GM12891 (cell line): Measurements from ENCODE around the gene S100A4.
"Not testable (repeated sequence)": the region's sequence is repeated elsewhere in the genome, so short reads cannot be mapped to it uniquely, and the experiment has no call there.

Experiments used
- DNase-seq: peaks from one replicate; pipeline ENCODE4 v3.0.0; 2011; ENCODE audit warnings: low spot score; ENCODE audit not compliant: insufficient read length
- FAIRE-seq: peaks from 2 replicates; lab custom pipeline; 2011; peaks lifted over from hg19 to GRCh38; lab: Jason Lieb, UNC
- PAX5 ChIP-seq: IDR thresholded peaks from 2 replicates; pipeline ENCODE4 v1.6.1; 2011; ENCODE audit warnings: low read length, moderate library complexity, mild to moderate bottlenecking; ENCODE audit not compliant: insufficient read depth, severe bottlenecking
- POLR2A ChIP-seq: IDR thresholded peaks from 2 replicates; pipeline ENCODE4 v1.6.1; 2011; ENCODE audit warnings: low read depth, low read length, control low read depth
- POLR2AphosphoS5 ChIP-seq: IDR thresholded peaks from 2 replicates; pipeline ENCODE4 v1.6.1; 2011; ENCODE audit warnings: low read depth, low read length, control low read depth
- POU2F2 ChIP-seq: IDR thresholded peaks from 2 replicates; pipeline ENCODE4 v1.6.1; 2011; ENCODE audit warnings: low read depth, mild to moderate bottlenecking, control low read depth, low read length, moderate library complexity
- SPI1 ChIP-seq: IDR thresholded peaks from 2 replicates; pipeline ENCODE4 v1.6.1; 2011; ENCODE audit warnings: low read depth, low read length, control low read depth
- TAF1 ChIP-seq: IDR thresholded peaks from 2 replicates; pipeline ENCODE4 v1.6.1; 2011; ENCODE audit warnings: low read depth, low read length, control low read depth

S100A4 gene

GRCh38 chr1:153567621-153568366 lies 22.2 kb upstream of the S100A4 start:
- no peak for FAIRE-seq
- TF ChIP-seq POU2F2 (no peak), POLR2A (no peak), TAF1 (no peak), PAX5 (no peak), SPI1 (no peak), POLR2AphosphoS5 (no peak)
- DNase-seq = no peak

GRCh38 chr1:153566414-153567371 lies 21.1 kb upstream of the S100A4 start:
- peak; percentile 57 for DNase-seq
- no peak for FAIRE-seq
- no peak for TF ChIP-seq POLR2A
- no peak for TF ChIP-seq POLR2AphosphoS5
- no peak for TF ChIP-seq SPI1

- peak; percentile 52 for DNase-seq
- peak; percentile 90 for FAIRE-seq
Observed at GRCh38 chr1:153565529-153566374, 20.1 kb upstream of the S100A4 start, which contains the start of gene S100A2. S100A2 (minus strand) TSS chr1:153565844; CDS start chr1:153563877, 1,967 bp downstream.

GRCh38 chr1:153563991-153564390 lies 18.4 kb upstream of the S100A4 start:
- no peak for TF ChIP-seq SPI1
- TF ChIP-seq POLR2A = no peak
- no peak for FAIRE-seq
- DNase-seq = no peak

More at GRCh38 chr1:153565529-153566374, 20.1 kb upstream of the S100A4 start, which contains the start of gene S100A2:
- TF ChIP-seq SPI1 (no peak), PAX5 (peak; percentile 67)

GRCh38 chr1:153563483-153563901 lies 17.9 kb upstream of the S100A4 start:
- TF ChIP-seq POLR2A (no peak), POLR2AphosphoS5 (no peak), POU2F2 (no peak), PAX5 (no peak), SPI1 (no peak), TAF1 (no peak)
- FAIRE-seq (no peak), DNase-seq (no peak)

GRCh38 chr1:153562021-153562420 lies 16.4 kb upstream of the S100A4 start:
- DNase-seq, FAIRE-seq: not testable (repeated sequence)

GRCh38 chr1:153561466-153561985 lies 15.9 kb upstream of the S100A4 start:
- FAIRE-seq (no peak), DNase-seq (no peak)
- TF ChIP-seq POU2F2 (no peak), TAF1 (no peak), PAX5 (no peak), POLR2A (no peak), POLR2AphosphoS5 (no peak), SPI1 (no peak)

GRCh38 chr1:153560771-153561465 lies 15.3 kb upstream of the S100A4 start:
- no peak for DNase-seq
- no peak for FAIRE-seq
- TF ChIP-seq POLR2AphosphoS5 (no peak), TAF1 (no peak), POLR2A (no peak), SPI1 (no peak), PAX5 (no peak), POU2F2 (no peak)

- DNase-seq (no peak), FAIRE-seq (no peak)
- TF ChIP-seq TAF1 = no peak
- no peak for TF ChIP-seq PAX5
- TF ChIP-seq SPI1 = no peak
Observed at GRCh38 chr1:153560241-153560640, 14.6 kb upstream of the S100A4 start.

GRCh38 chr1:153557877-153558276 lies 12.3 kb upstream of the S100A4 start:
- FAIRE-seq (no peak), DNase-seq (no peak)
- TF ChIP-seq SPI1 (no peak), POLR2AphosphoS5 (no peak), TAF1 (no peak), POU2F2 (no peak), POLR2A (no peak), PAX5 (no peak)
